ENCODE data around the gene CASS4. TPM values are rescaled to one million over a fixed set of nuclear protein-coding genes. Genes with fewer than 3 reads are reported as not detected.
"Not testable (repeated sequence)": the region's sequence is repeated elsewhere in the genome, so short reads cannot be mapped to it uniquely, and the experiment has no call there.

CASS4 gene
- total RNA-seq, 2 donors from 2014 or later: 0.52 TPM; not detected in 1

GRCh38 chr20:56385130-56385529 is 26.9 kb upstream of the CASS4 start:
- WGBS, 2 donors: 96 to 99% methylated on average over 4 of the region's 4 CpGs
- no peak for TF ChIP-seq POLR2A (IDR thresholded peaks at IDR 0.05)
- DNase-seq (no peak), ATAC-seq (no peak)
- Histone ChIP-seq H3K27ac (no peak overlapping the region), H3K36me3 (replicated peaks in 1 of 2; ENCODE audit: insufficient read depth in 1 of 2, low read depth in 2 of 2) (no peaks in the 10 kb centered on the region), H3K9me3 (no peaks in the 10 kb centered on the region), H3K4me3 (no peak overlapping the region), H3K4me1 (peaks cover 4% of the 10 kb centered on the region), H3K27me3 (no peaks in the 10 kb centered on the region)
- intact Hi-C loops (cut with DNase I): no loop called here

GRCh38 chr20:56386219-56386618 is 25.8 kb upstream of the CASS4 start:
- H3K4me1 ChIP-seq: peaks cover 1% of the 10 kb centered on the region
- ATAC-seq (no peak), DNase-seq (peak in 1 of 4 donors; percentile 29)
- intact Hi-C loops (cut with DNase I): no loop called here
- no peak overlapping the region for H3K27ac ChIP-seq
- WGBS, 2 donors: 79 to 85% methylated on average over 6 of the region's 6 CpGs
- TF ChIP-seq POLR2A (IDR thresholded peaks at IDR 0.05) (no peak), CTCF (IDR thresholded peaks at IDR 0.05) (no peak)
- no peaks in the 10 kb centered on the region for H3K9me3 ChIP-seq
- no peaks in the 10 kb centered on the region for H3K27me3 ChIP-seq
- no peaks in the 10 kb centered on the region for H3K36me3 ChIP-seq (replicated peaks in 1 of 2; ENCODE audit: insufficient read depth in 1 of 2, low read depth in 2 of 2)
- H3K4me3 ChIP-seq: no peak overlapping the region

- intact Hi-C loops (cut with DNase I): no loop called here
- Histone ChIP-seq H3K36me3 (replicated peaks in 1 of 2; ENCODE audit: insufficient read depth in 1 of 2, low read depth in 2 of 2) (no peaks in the 10 kb centered on the region), H3K27ac (no peak overlapping the region), H3K27me3 (no peaks in the 10 kb centered on the region), H3K4me3 (no peak overlapping the region), H3K4me1 (peaks cover 12% of the 10 kb centered on the region), H3K9me3 (no peaks in the 10 kb centered on the region)
- DNase-seq: no peak
- WGBS, 2 donors: 83 to 89% methylated on average over 4 of the region's 4 CpGs
- TF ChIP-seq POLR2A (IDR thresholded peaks at IDR 0.05) (no peak), CTCF (IDR thresholded peaks at IDR 0.05) (no peak)
- ATAC-seq: no peak
These were observed 23.2 kb upstream of the CASS4 start for GRCh38 chr20:56388882-56389281.

- Histone ChIP-seq H3K27ac (no peak overlapping the region), H3K27me3 (no peaks in the 10 kb centered on the region), H3K36me3 (replicated peaks in 1 of 2; ENCODE audit: insufficient read depth in 1 of 2, low read depth in 2 of 2) (no peaks in the 10 kb centered on the region), H3K4me3 (no peak overlapping the region), H3K9me3 (no peaks in the 10 kb centered on the region), H3K4me1 (peaks cover 19% of the 10 kb centered on the region)
- TF ChIP-seq CTCF (IDR thresholded peaks at IDR 0.05) (no peak), POLR2A (IDR thresholded peaks at IDR 0.05) (no peak)
- intact Hi-C loops (cut with DNase I): no loop called here
- ATAC-seq: no peak
- 89 to 96% methylated on average over 4 of the region's 4 CpGs for WGBS, 2 donors
- no peak for DNase-seq
These were observed 22.3 kb upstream of the CASS4 start for GRCh38 chr20:56389807-56390206.

GRCh38 chr20:56390396-56390795 is 21.7 kb upstream of the CASS4 start:
- not testable (repeated sequence) for DNase-seq, H3K27me3 ChIP-seq, ATAC-seq

GRCh38 chr20:56391037-56391436 is 21.0 kb upstream of the CASS4 start:
- peaks cover 0 to 7% of the 10 kb centered on the region in 2 donors for H3K36me3 ChIP-seq (replicated peaks in 1 of 2; ENCODE audit: insufficient read depth in 1 of 2, low read depth in 2 of 2)
- intact Hi-C loops (cut with DNase I): no loop called here
- 30 to 43% methylated on average over 10 of the region's 10 CpGs for WGBS, 2 donors
- peaks cover 19% of the 10 kb centered on the region for H3K4me1 ChIP-seq
- no peaks in the 10 kb centered on the region for H3K27me3 ChIP-seq
- H3K27ac ChIP-seq: no peak overlapping the region
- ATAC-seq (no peak), DNase-seq (no peak)
- H3K9me3 ChIP-seq: no peaks in the 10 kb centered on the region
- no peak overlapping the region for H3K4me3 ChIP-seq
- TF ChIP-seq CTCF (IDR thresholded peaks at IDR 0.05) (no peak), POLR2A (IDR thresholded peaks at IDR 0.05) (no peak)

More at GRCh38 chr20:56390396-56390795, 21.7 kb upstream of the CASS4 start:
- 91 to 100% methylated on average over 8 to 9 of the region's 9 CpGs for WGBS, 2 donors
- H3K4me3 ChIP-seq; H3K9me3 ChIP-seq; H3K36me3 ChIP-seq (replicated peaks in 1 of 2; ENCODE audit: insufficient read depth in 1 of 2, low read depth in 2 of 2); intact Hi-C loops (cut with DNase I); H3K27ac ChIP-seq: not testable (repeated sequence)
- peaks cover 19% of the 10 kb centered on the region for H3K4me1 ChIP-seq
